Activated CD4-positive, CD25-positive, alpha-beta regulatory T cell treated with anti-CD3 and anti-CD28 coated beads, Interleukin-2, amount 50 U/mL, for 24 hours (primary cell): Measurements from ENCODE around the gene PLA2R1.
A peak's percentile ranks its signal among the peaks of the same experiment; 100 is the strongest.

Experiments used
- ATAC-seq, 2 donors: fragments of 150-1000 bp; cut with Tn5 transposase; one replicate each; pipeline ENCODE4 v1.10.0; 2021; ENCODE audit warnings: mild to moderate bottlenecking in 1 of 2, moderate library complexity in 1 of 2

Gene PLA2R1

GRCh38 chr2:159892990-159893810 lies 169.2 kb downstream of the PLA2R1 start:
- no peak for ATAC-seq

GRCh38 chr2:159891917-159892730 lies 170.3 kb downstream of the PLA2R1 start:
- no peak for ATAC-seq

- no peak for ATAC-seq
Observed at GRCh38 chr2:159891267-159891588, 171.2 kb downstream of the PLA2R1 start.

GRCh38 chr2:159890551-159891266 lies 171.7 kb downstream of the PLA2R1 start:
- peak in 1 of 2 donors; percentile 21 for ATAC-seq

GRCh38 chr2:159882130-159882745 lies 180.2 kb downstream of the PLA2R1 start:
- no peak for ATAC-seq
